ENCODE data around the gene ABHD12.

Gene ABHD12

DNA sequence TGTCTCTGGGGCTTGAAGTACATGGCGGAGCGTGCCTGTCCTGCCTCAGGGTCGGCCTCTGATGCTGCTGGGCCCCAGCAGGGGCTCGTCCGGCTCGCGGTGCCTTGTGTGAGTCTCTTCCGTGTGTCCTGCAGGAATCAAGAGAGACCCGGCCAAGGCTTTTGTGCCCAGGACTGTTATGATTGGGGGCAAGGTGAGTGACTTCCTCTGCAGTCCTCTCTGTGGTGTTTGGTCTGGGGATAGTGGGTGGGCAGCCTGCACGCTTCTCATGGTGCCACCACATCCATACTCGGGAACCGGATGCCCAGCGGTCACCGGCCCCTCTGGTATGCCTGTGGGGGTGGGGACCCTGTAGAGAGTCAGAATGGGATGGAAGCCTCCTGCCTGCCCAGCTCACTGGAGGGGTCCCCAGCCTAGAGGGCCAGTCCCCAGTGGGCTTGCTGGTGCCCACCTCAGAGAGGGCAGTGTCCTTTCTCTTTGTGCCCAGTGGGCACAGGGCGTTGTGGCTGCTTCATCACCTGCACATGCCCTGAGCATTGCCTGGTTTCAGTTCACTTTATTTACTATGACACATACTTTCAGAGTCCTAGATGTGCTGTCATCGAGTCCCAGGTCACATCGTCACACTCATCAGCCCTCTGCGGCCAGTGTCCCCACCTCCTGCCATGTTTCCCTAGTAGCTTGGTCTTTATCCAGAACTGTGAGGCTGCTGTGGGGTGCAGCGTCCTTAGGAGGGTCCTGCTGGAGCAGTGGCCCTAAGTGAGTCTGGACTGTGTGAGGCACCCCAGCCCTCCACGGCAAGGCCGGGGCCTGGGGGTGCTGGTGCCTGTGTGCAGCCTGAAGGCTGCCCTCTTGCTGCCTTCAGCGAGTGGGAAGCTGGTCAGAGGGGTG, 102.1 kb downstream of the ABHD12 start:
- no peak for DNase-seq

DNA sequence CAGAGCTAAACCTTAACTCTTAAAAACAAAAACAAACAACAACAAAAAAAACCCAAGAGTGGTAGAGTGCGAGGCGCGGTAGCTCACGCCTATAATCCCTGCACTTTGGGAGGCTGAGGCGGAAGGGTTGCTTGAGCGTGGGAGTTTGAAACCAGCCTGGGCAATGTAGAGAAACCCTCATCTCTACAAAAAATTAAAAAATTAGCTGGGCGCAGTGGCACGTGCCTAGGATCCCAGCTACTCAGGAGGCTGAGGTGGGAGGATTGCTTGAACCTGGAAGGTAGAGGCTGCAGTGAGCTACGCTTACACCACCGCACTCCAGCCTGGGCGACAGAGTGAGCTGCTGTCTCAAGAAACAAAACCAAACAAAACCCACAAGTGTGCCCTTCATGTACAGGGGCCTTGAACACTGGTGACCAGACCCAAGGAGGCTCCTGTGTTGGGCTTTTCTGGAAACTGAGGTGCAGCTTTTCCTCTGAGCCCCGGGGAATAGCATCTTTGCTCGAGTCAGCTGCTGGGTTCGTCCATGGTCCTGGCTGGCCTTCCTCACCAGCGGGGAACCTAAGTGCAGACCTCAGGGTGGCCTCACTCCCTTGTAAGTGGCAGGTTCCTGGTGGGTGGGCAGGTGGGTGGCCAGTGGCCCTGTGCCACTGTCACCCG, 102.9 kb downstream of the ABHD12 start:
- no peak for DNase-seq

GRCh38 chr20:25286917-25287316, 103.7 kb downstream of the ABHD12 start:
- no peak for DNase-seq

- no peak for DNase-seq
Observed at GRCh38 chr20:25285856-25286798, 104.5 kb downstream of the ABHD12 start.

GRCh38 chr20:25285091-25285647, 105.5 kb downstream of the ABHD12 start:
- peak; percentile 74 for DNase-seq

- DNase-seq = no peak
Observed at GRCh38 chr20:25284131-25284601, 106.5 kb downstream of the ABHD12 start.

- DNase-seq = no peak
Observed at GRCh38 chr20:25283221-25283951, 107.2 kb downstream of the ABHD12 start.

DNA sequence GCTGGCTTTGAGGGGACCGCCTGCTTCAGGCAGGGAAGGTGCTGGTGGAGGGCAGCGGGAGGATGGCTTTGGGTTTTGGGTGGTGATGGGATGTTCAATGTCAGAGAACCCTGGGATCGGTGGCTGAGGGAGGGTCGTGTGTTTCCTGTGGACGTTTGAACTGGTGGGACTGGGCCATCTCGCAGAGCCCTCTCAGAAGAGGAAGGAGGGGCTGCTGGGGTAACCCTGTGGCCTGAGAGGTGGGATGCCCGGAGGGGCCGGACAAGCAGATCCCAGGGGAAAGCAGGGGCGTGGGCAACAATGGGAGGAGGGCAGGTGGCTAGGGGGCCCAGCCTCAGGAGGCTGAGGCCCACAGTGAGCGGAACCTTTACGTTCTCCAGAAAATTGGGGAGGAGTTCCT, 107.8 kb downstream of the ABHD12 start:
- no peak for DNase-seq

DNA sequence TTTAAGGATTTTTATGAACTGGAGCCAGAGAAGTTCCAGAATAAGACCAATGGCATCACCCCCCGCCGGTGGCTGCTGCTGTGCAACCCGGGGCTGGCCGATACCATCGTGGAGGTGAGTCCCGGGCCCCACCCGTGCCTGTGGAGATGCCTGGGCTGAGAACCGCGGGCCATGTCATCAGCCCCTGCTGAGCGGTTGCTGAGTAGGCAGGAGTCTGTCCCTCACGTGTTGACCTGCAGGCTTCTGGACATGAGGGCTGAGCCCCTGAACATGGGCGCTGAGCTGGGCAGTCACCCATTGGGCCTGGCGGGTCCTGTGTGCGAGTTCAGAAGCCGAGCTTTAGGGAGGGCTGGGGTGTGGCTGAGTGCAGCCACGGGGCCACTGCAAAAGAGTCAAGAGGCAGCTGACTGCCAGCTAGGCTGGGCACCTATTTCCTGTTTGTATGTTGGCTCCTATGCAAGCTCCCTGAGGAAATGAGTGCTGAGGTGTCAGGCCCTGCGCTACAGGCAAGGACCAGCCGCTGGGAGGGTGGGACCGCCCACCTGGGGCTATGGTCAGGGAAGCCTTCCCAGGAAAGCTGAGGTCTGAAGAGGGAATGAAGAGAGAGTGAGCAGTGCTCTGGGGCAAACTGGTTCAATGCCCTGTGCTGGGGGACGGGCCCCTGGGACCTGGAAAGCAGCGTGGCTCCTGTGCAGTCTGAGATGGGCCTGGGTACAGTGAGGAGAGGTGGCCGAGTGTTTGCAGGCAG, 108.4 kb downstream of the ABHD12 start:
- no peak for DNase-seq

DNA sequence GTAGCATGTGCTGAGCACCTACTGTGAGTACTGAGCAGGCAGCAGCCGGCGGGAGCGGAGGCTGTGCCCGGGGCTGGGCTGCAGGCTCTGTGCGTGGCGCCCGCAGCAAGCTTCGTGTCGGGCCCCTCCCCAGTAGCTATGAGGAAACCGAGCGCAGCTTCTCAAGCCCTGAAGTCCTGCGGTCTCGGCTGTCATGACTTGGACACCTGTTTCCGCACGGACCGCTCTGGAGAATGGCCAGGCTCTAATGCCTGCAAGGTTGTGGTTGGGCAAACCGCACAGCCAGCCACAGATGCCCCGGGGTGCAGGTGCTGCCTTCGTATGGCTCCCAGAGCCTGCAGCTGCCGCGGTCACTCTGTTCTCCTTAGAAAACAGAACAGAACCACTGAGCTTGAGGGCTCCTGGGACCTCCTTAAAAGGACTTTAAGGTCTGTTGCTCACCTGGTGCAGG, 109.1 kb downstream of the ABHD12 start:
- DNase-seq = no peak

- DNase-seq = no peak
Observed at GRCh38 chr20:25280574-25281535, 109.8 kb downstream of the ABHD12 start.

GRCh38 chr20:25280051-25280573, 110.5 kb downstream of the ABHD12 start:
- DNase-seq = no peak

GRCh38 chr20:25279403-25279802, 111.2 kb downstream of the ABHD12 start:
- DNase-seq = no peak

GRCh38 chr20:25278636-25279361, 111.8 kb downstream of the ABHD12 start:
- no peak for DNase-seq

- no peak for DNase-seq
Observed at GRCh38 chr20:25277941-25278521, 112.6 kb downstream of the ABHD12 start.

- DNase-seq = no peak
Observed at GRCh38 chr20:25277051-25277801, 113.4 kb downstream of the ABHD12 start.

- no peak for DNase-seq
Observed at GRCh38 chr20:25276533-25277050, 114.0 kb downstream of the ABHD12 start.
